WTC11 (cell line): ENCODE measurements around the gene SLC38A6. TPM values are rescaled to one million over a fixed set of nuclear protein-coding genes. Genes with fewer than 3 reads are reported as not detected.

Source experiments
- ATAC-seq: fragments of 200-7000 bp; cut with Tn5 transposase; 2 replicates; pipeline ENCODE4 v1.10.0; 2021; ENCODE audit warnings: mild to moderate bottlenecking, moderate library complexity
- CTCF ChIA-PET: fragments of 300-600 bp; sonication (Branson Sonifier 250); formaldehyde crosslinking; loops from one replicate; lab custom pipeline; 2021; ENCODE audit warnings: antibody characterized with exemption; lab: Charles Lee
- POLR2A ChIA-PET: fragments of 350-600 bp; sonication (Branson Sonifier 250); formaldehyde crosslinking; loops from one replicate; lab custom pipeline; 2021; ENCODE audit warnings: antibody characterized with exemption; lab: Charles Lee
- DNase-seq: peaks from one replicate; pipeline ENCODE4 v3.0.0; 2021; ENCODE audit warnings: low spot score
- H3K27ac Mint-ChIP-seq: 2 replicates; pipeline ENCODE4 v1.8.0; 2021; ENCODE audit warnings: mixed read lengths
- H3K27me3 Mint-ChIP-seq: 2 replicates; pipeline ENCODE4 v1.8.0; 2021; ENCODE audit warnings: low read depth, mild to moderate bottlenecking, moderate library complexity, mixed read lengths
- H3K36me3 Mint-ChIP-seq: 2 replicates; pipeline ENCODE4 v1.8.0; 2021; ENCODE audit warnings: mixed read lengths
- H3K4me1 Mint-ChIP-seq: 2 replicates; pipeline ENCODE4 v1.8.0; 2022; ENCODE audit warnings: mixed read lengths
- H3K4me3 Mint-ChIP-seq: 2 replicates; pipeline ENCODE4 v1.8.0; 2021; ENCODE audit warnings: mild to moderate bottlenecking, moderate library complexity, mixed read lengths
- H3K9me3 Mint-ChIP-seq: 2 replicates; pipeline ENCODE4 v1.8.0; 2021; ENCODE audit warnings: mixed read lengths
- CREB1 ChIP-seq: sonication (generic); formaldehyde crosslinking; IDR thresholded peaks from 2 replicates; pipeline ENCODE4 v1.8.0; 2023; ENCODE audit warnings: mild to moderate bottlenecking, missing genetic modification reagents
- CREM ChIP-seq: sonication (generic); formaldehyde crosslinking; IDR thresholded peaks from 2 replicates; pipeline ENCODE4 v1.8.1; 2022; ENCODE audit warnings: mild to moderate bottlenecking, missing genetic modification reagents, moderate library complexity
- FOXP1 ChIP-seq: sonication (generic); formaldehyde crosslinking; IDR thresholded peaks from 2 replicates; pipeline ENCODE4 v1.8.0; 2022; ENCODE audit warnings: missing genetic modification reagents, mild to moderate bottlenecking, moderate library complexity, borderline replicate concordance
- MXD4 ChIP-seq: fragments of 250-450 bp; sonication (Bioruptor Pico); IDR thresholded peaks from 2 replicates; pipeline ENCODE4 v1.8.0; 2021; ENCODE audit warnings: mild to moderate bottlenecking, moderate library complexity, borderline replicate concordance
- MYBL2 ChIP-seq: sonication (generic); formaldehyde crosslinking; IDR thresholded peaks from 2 replicates; pipeline ENCODE4 v1.8.1; 2023; ENCODE audit warnings: mild to moderate bottlenecking, moderate library complexity, missing genetic modification reagents
- NR3C1 ChIP-seq: sonication (generic); formaldehyde crosslinking; conservative IDR thresholded peaks from 2 replicates; pipeline ENCODE4 v1.8.1; 2023; ENCODE audit warnings: low read depth, mild to moderate bottlenecking, missing genetic modification reagents
- SMAD4 ChIP-seq: sonication (generic); formaldehyde crosslinking; IDR thresholded peaks from 2 replicates; pipeline ENCODE4 v1.8.0; 2022; ENCODE audit warnings: mild to moderate bottlenecking, missing genetic modification reagents
- SOX15 ChIP-seq: fragments of 250-450 bp; sonication (Bioruptor Pico); IDR thresholded peaks from 2 replicates; pipeline ENCODE4 v1.9.0; 2021; ENCODE audit warnings: mild to moderate bottlenecking
- TCF7 ChIP-seq: sonication (generic); formaldehyde crosslinking; IDR thresholded peaks from 2 replicates; pipeline ENCODE4 v1.8.0; 2022; ENCODE audit warnings: mild to moderate bottlenecking, low read depth, missing genetic modification reagents, moderate library complexity
- TEAD1 ChIP-seq: sonication (generic); formaldehyde crosslinking; IDR thresholded peaks from 2 replicates; pipeline ENCODE4 v1.8.0; 2022; ENCODE audit warnings: mild to moderate bottlenecking, missing genetic modification reagents
- TP53 ChIP-seq: sonication (generic); formaldehyde crosslinking; IDR thresholded peaks from 2 replicates; pipeline ENCODE4 v1.8.1; 2023; ENCODE audit warnings: mild to moderate bottlenecking, missing genetic modification reagents
- ZNF219 ChIP-seq: sonication (generic); formaldehyde crosslinking; IDR thresholded peaks from 2 replicates; pipeline ENCODE4 v1.8.0; 2023; ENCODE audit warnings: missing genetic modification reagents, mild to moderate bottlenecking, borderline replicate concordance
- ZNF263 ChIP-seq: sonication (generic); formaldehyde crosslinking; IDR thresholded peaks from 2 replicates; pipeline ENCODE4 v1.8.1; 2022; ENCODE audit warnings: low read depth, mild to moderate bottlenecking, moderate library complexity, missing genetic modification reagents
- ZNF416 ChIP-seq: fragments of 250-450 bp; sonication (Bioruptor Pico); IDR thresholded peaks from 2 replicates; pipeline ENCODE4 v1.9.0; 2021; ENCODE audit warnings: mild to moderate bottlenecking, inconsistent platforms
- ZNF671 ChIP-seq: fragments of 250-450 bp; sonication (Bioruptor Pico); IDR thresholded peaks from 2 replicates; pipeline ENCODE4 v1.8.0; 2021; ENCODE audit warnings: mild to moderate bottlenecking
- total RNA-seq: library from RNA; stranded (reverse); gene quantifications from 3 replicates; pipeline ENCODE4 v1.2.3, GENCODE V29; 2021
- TF ChIP-seq, protein P1 (sequence below): sonication (generic); formaldehyde crosslinking; IDR thresholded peaks from 2 replicates; pipeline ENCODE4 v1.8.0; 2023; ENCODE audit warnings: mild to moderate bottlenecking, missing genetic modification reagents
- TF ChIP-seq, protein P2 (sequence below): sonication (generic); formaldehyde crosslinking; IDR thresholded peaks from 2 replicates; pipeline ENCODE4 v1.8.0; 2022; ENCODE audit warnings: missing genetic modification reagents
- TF ChIP-seq, protein P3 (sequence below): sonication (generic); formaldehyde crosslinking; IDR thresholded peaks from 2 replicates; pipeline ENCODE4 v1.8.1; 2022; ENCODE audit warnings: mild to moderate bottlenecking, moderate library complexity, missing genetic modification reagents
- TF ChIP-seq, protein P4 (sequence below): fragments of 250-450 bp; sonication (Bioruptor Pico); IDR thresholded peaks from 2 replicates; pipeline ENCODE4 v1.8.0; 2021; ENCODE audit warnings: mild to moderate bottlenecking
- TF ChIP-seq, protein P5 (sequence below): sonication (generic); formaldehyde crosslinking; IDR thresholded peaks from 2 replicates; pipeline ENCODE4 v1.8.0; 2023; ENCODE audit warnings: missing genetic modification reagents
- TF ChIP-seq, protein P6 (sequence below): sonication (generic); formaldehyde crosslinking; conservative IDR thresholded peaks from 2 replicates; pipeline ENCODE4 v1.8.1; 2022; ENCODE audit warnings: mild to moderate bottlenecking, missing genetic modification reagents
- TF ChIP-seq, protein P7 (sequence below): fragments of 250-450 bp; sonication (Bioruptor Pico); IDR thresholded peaks from 2 replicates; pipeline ENCODE4 v1.9.0; 2021; ENCODE audit warnings: mild to moderate bottlenecking
- TF ChIP-seq, protein P8 (sequence below): fragments of 250-450 bp; sonication (Bioruptor Pico); conservative IDR thresholded peaks from 2 replicates; pipeline ENCODE4 v1.9.0; 2021; ENCODE audit warnings: mild to moderate bottlenecking

Gene SLC38A6
- total RNA-seq, 1 experiment from 2014 or later: 8.7 TPM

DNA sequence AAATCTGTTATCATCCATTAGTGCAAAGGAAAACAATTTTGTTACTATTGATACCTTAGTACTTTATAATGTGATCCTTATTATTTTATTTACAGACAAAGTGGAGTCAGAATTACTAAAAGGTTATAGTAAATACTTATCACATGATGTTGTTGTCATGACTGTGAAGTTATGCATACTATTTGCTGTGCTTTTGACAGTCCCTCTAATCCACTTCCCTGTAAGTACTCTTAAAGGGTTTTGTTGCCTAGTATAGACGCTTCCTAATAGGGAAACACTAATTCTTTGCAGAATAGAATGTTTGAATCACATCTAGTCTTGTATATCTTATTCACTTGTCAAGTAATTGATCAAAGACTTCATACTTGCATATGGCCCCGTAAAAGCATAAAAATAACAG is 69.4 kb downstream of the SLC38A6 start:
- Mint-ChIP-seq H3K9me3 (peaks cover 21% of the 10 kb centered on the region), H3K27ac (no peak overlapping the region), H3K4me1 (peaks cover 12% of the 10 kb centered on the region), H3K27me3 (no peaks in the 10 kb centered on the region), H3K4me3 (no peak overlapping the region), H3K36me3 (peaks cover 20% of the 10 kb centered on the region)
- POLR2A ChIA-PET: no interaction called here
- no peak for TF ChIP-seq TP53
- no peak for TF ChIP-seq NR3C1 (CRISPR knock-in tag)
- TF ChIP-seq, protein P1, sequence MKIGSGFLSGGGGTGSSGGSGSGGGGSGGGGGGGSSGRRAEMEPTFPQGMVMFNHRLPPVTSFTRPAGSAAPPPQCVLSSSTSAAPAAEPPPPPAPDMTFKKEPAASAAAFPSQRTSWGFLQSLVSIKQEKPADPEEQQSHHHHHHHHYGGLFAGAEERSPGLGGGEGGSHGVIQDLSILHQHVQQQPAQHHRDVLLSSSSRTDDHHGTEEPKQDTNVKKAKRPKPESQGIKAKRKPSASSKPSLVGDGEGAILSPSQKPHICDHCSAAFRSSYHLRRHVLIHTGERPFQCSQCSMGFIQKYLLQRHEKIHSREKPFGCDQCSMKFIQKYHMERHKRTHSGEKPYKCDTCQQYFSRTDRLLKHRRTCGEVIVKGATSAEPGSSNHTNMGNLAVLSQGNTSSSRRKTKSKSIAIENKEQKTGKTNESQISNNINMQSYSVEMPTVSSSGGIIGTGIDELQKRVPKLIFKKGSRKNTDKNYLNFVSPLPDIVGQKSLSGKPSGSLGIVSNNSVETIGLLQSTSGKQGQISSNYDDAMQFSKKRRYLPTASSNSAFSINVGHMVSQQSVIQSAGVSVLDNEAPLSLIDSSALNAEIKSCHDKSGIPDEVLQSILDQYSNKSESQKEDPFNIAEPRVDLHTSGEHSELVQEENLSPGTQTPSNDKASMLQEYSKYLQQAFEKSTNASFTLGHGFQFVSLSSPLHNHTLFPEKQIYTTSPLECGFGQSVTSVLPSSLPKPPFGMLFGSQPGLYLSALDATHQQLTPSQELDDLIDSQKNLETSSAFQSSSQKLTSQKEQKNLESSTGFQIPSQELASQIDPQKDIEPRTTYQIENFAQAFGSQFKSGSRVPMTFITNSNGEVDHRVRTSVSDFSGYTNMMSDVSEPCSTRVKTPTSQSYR (CRISPR knock-in tag): no peak
- no peak for TF ChIP-seq TCF7 (CRISPR knock-in tag)
- no peak for TF ChIP-seq FOXP1 (CRISPR knock-in tag)
- TF ChIP-seq, protein P2, sequence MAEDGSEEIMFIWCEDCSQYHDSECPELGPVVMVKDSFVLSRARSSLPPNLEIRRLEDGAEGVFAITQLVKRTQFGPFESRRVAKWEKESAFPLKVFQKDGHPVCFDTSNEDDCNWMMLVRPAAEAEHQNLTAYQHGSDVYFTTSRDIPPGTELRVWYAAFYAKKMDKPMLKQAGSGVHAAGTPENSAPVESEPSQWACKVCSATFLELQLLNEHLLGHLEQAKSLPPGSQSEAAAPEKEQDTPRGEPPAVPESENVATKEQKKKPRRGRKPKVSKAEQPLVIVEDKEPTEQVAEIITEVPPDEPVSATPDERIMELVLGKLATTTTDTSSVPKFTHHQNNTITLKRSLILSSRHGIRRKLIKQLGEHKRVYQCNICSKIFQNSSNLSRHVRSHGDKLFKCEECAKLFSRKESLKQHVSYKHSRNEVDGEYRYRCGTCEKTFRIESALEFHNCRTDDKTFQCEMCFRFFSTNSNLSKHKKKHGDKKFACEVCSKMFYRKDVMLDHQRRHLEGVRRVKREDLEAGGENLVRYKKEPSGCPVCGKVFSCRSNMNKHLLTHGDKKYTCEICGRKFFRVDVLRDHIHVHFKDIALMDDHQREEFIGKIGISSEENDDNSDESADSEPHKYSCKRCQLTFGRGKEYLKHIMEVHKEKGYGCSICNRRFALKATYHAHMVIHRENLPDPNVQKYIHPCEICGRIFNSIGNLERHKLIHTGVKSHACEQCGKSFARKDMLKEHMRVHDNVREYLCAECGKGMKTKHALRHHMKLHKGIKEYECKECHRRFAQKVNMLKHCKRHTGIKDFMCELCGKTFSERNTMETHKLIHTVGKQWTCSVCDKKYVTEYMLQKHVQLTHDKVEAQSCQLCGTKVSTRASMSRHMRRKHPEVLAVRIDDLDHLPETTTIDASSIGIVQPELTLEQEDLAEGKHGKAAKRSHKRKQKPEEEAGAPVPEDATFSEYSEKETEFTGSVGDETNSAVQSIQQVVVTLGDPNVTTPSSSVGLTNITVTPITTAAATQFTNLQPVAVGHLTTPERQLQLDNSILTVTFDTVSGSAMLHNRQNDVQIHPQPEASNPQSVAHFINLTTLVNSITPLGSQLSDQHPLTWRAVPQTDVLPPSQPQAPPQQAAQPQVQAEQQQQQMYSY (CRISPR knock-in tag): no peak
- TF ChIP-seq, protein P3, sequence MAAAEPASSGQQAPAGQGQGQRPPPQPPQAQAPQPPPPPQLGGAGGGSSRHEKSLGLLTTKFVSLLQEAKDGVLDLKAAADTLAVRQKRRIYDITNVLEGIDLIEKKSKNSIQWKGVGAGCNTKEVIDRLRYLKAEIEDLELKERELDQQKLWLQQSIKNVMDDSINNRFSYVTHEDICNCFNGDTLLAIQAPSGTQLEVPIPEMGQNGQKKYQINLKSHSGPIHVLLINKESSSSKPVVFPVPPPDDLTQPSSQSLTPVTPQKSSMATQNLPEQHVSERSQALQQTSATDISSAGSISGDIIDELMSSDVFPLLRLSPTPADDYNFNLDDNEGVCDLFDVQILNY (CRISPR knock-in tag): no peak
- TF ChIP-seq SMAD4 (CRISPR knock-in tag): no peak
- no peak for TF ChIP-seq CREB1 (CRISPR knock-in tag)
- no peak for TF ChIP-seq MXD4 (CRISPR knock-in tag)
- no peak for TF ChIP-seq SOX15 (CRISPR knock-in tag)
- TF ChIP-seq CREM (CRISPR knock-in tag): no peak
- CTCF ChIA-PET: interaction anchor here (1.0 kb wide), 1 partner anchor 25 kb away, joined by 3 read pairs; no protein-coding TSS in a partner anchor
- DNase-seq (no peak), ATAC-seq (no peak)

DNA sequence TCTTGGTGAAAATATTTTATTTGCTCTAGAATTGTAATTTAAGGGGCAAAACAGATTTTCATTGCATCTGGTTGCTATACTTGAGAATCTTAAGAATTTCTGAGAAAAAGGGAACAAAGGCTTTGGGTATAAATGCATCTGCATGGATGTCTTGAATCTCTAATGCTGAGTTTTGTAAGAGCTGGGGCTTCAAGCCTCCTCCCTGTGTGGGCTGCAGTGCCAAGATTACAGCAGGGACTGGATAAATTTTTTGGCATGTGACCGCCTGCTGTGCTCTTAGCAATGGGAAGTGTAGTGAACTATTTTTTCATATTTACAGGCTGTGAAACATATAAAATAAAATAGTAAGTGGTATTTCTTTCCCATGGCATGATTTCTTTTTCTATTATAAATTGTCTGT is 70.0 kb downstream of the SLC38A6 start:
- CTCF ChIA-PET: interaction anchor here (1.0 kb wide), 1 partner anchor 26 kb away, joined by 3 read pairs; no protein-coding TSS in a partner anchor
- TF ChIP-seq, protein P4, sequence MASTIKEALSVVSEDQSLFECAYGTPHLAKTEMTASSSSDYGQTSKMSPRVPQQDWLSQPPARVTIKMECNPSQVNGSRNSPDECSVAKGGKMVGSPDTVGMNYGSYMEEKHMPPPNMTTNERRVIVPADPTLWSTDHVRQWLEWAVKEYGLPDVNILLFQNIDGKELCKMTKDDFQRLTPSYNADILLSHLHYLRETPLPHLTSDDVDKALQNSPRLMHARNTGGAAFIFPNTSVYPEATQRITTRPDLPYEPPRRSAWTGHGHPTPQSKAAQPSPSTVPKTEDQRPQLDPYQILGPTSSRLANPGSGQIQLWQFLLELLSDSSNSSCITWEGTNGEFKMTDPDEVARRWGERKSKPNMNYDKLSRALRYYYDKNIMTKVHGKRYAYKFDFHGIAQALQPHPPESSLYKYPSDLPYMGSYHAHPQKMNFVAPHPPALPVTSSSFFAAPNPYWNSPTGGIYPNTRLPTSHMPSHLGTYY: no peak
- TF ChIP-seq ZNF263: no peak
- TF ChIP-seq, protein P5, sequence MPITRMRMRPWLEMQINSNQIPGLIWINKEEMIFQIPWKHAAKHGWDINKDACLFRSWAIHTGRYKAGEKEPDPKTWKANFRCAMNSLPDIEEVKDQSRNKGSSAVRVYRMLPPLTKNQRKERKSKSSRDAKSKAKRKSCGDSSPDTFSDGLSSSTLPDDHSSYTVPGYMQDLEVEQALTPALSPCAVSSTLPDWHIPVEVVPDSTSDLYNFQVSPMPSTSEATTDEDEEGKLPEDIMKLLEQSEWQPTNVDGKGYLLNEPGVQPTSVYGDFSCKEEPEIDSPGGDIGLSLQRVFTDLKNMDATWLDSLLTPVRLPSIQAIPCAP (CRISPR knock-in tag): no peak
- TF ChIP-seq ZNF219: no peak
- no peak for TF ChIP-seq ZNF671
- TF ChIP-seq ZNF416 (CRISPR knock-in tag): no peak
- TF ChIP-seq TEAD1 (CRISPR knock-in tag): no peak
- TF ChIP-seq NR3C1 (CRISPR knock-in tag): no peak
- no peak for TF ChIP-seq CREB1 (CRISPR knock-in tag)
- TF ChIP-seq, protein P6, sequence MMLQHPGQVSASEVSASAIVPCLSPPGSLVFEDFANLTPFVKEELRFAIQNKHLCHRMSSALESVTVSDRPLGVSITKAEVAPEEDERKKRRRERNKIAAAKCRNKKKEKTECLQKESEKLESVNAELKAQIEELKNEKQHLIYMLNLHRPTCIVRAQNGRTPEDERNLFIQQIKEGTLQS (CRISPR knock-in tag): no peak
- TF ChIP-seq, protein P7, sequence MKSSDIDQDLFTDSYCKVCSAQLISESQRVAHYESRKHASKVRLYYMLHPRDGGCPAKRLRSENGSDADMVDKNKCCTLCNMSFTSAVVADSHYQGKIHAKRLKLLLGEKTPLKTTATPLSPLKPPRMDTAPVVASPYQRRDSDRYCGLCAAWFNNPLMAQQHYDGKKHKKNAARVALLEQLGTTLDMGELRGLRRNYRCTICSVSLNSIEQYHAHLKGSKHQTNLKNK (CRISPR knock-in tag): no peak
- TF ChIP-seq, protein P8, sequence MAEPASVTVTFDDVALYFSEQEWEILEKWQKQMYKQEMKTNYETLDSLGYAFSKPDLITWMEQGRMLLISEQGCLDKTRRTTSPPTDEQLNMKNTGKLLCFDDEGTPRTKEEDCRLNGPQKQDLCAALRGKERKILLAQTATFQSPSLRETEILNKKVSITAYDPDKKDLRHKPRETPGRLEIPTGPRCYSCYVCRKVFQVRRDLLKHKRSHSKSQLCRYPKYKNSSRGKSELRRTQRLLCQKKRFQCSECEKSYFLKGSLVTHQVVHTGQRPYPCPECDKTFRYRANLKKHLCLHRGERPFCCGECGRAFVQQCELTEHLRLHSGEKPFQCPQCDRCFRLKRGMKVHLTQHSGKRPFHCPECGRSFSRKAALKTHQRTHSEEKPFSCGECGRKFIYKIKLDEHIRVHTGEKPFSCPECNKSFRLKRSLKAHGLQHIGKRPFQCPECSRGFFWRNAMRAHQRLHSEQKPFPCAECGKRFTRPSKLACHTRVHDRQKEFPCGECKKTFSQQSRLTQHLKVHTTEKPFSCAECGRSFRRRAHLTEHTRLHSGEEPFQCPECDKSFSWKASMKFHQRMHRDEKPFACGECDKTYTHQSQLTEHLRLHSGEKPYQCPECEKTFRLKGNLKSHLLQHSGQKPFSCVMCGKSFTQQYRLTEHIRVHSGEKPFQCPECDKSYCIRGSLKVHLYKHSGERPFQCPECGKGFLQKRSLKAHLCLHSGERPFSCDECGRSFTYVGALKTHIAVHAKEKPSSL (CRISPR knock-in tag): no peak
- TF ChIP-seq CREM (CRISPR knock-in tag): no peak
- no peak for TF ChIP-seq MYBL2 (CRISPR knock-in tag)
- Mint-ChIP-seq H3K4me1 (peaks cover 12% of the 10 kb centered on the region), H3K27ac (no peak overlapping the region), H3K9me3 (peaks cover 21% of the 10 kb centered on the region), H3K4me3 (no peak overlapping the region), H3K36me3 (peaks cover 20% of the 10 kb centered on the region), H3K27me3 (no peaks in the 10 kb centered on the region)
- POLR2A ChIA-PET: interaction anchor here (0.6 kb wide), 1 partner anchor 110 kb away, joined by 3 read pairs; no protein-coding TSS in a partner anchor
- DNase-seq (no peak), ATAC-seq (no peak)
